H54 (cell line): ENCODE measurements around the gene C2orf72.
"Not testable (repeated sequence)": the region's sequence is repeated elsewhere in the genome, so short reads cannot be mapped to it uniquely, and the experiment has no call there.

Experiments
- DNase-seq: peaks from one replicate; pipeline ENCODE4 v3.0.0; 2011; ENCODE audit warnings: low spot score, mixed read lengths; ENCODE audit not compliant: insufficient read length
- FAIRE-seq: peaks from 3 replicates; lab custom pipeline; 2011; peaks lifted over from hg19 to GRCh38; lab: Jason Lieb, UNC
- POLR2A ChIP-seq: IDR thresholded peaks from 2 replicates; pipeline ENCODE4 v1.6.1; 2011; ENCODE audit warnings: low read depth, mild to moderate bottlenecking, low read length

The C2orf72 gene

GRCh38 chr2:231007286-231008098 lies 29.8 kb upstream of the C2orf72 start:
- TF ChIP-seq POLR2A, result no peak
- DNase-seq, result no peak
- no peak for FAIRE-seq

- TF ChIP-seq POLR2A, result no peak
- FAIRE-seq (no peak), DNase-seq (no peak)
Observed at GRCh38 chr2:231008131-231008530, 29.2 kb upstream of the C2orf72 start.

- no peak for FAIRE-seq
- no peak for TF ChIP-seq POLR2A
- DNase-seq, result no peak
Observed at GRCh38 chr2:231009236-231009919, 27.9 kb upstream of the C2orf72 start.

- DNase-seq (no peak), FAIRE-seq (no peak)
- no peak for TF ChIP-seq POLR2A
Observed at GRCh38 chr2:231010201-231010730, 27.1 kb upstream of the C2orf72 start.

GRCh38 chr2:231011526-231011925 lies 25.8 kb upstream of the C2orf72 start:
- TF ChIP-seq POLR2A, result no peak

GRCh38 chr2:231012463-231012862 lies 24.9 kb upstream of the C2orf72 start:
- no peak for TF ChIP-seq POLR2A
- FAIRE-seq, result no peak
- no peak for DNase-seq

More at GRCh38 chr2:231011526-231011925, 25.8 kb upstream of the C2orf72 start:
- FAIRE-seq (no peak), DNase-seq (no peak)

- TF ChIP-seq POLR2A, result no peak
- DNase-seq (no peak), FAIRE-seq (no peak)
Observed at GRCh38 chr2:231013820-231014219, 23.5 kb upstream of the C2orf72 start.

GRCh38 chr2:231015478-231015877 lies 21.8 kb upstream of the C2orf72 start:
- no peak for TF ChIP-seq POLR2A
- FAIRE-seq, result no peak
- DNase-seq, result no peak

- FAIRE-seq (no peak), DNase-seq (no peak)
- TF ChIP-seq POLR2A, result no peak
Observed at GRCh38 chr2:231015926-231016325, 21.4 kb upstream of the C2orf72 start.

GRCh38 chr2:231016566-231017230 lies 20.6 kb upstream of the C2orf72 start:
- DNase-seq, result no peak
- TF ChIP-seq POLR2A, result no peak
- FAIRE-seq, result no peak

GRCh38 chr2:231017231-231017598 lies 20.1 kb upstream of the C2orf72 start:
- DNase-seq, result peak; percentile 42

GRCh38 chr2:231018184-231018583 lies 19.1 kb upstream of the C2orf72 start:
- DNase-seq, result no peak
- no peak for TF ChIP-seq POLR2A
- FAIRE-seq, result no peak

More at GRCh38 chr2:231017231-231017598, 20.1 kb upstream of the C2orf72 start:
- FAIRE-seq, result no peak
- no peak for TF ChIP-seq POLR2A

- FAIRE-seq, result not testable (repeated sequence)
Observed at GRCh38 chr2:231025059-231025458, 12.3 kb upstream of the C2orf72 start.

GRCh38 chr2:231028889-231029288 lies 8.4 kb upstream of the C2orf72 start:
- no peak for DNase-seq
- FAIRE-seq, result no peak
- TF ChIP-seq POLR2A, result no peak

More at GRCh38 chr2:231025059-231025458, 12.3 kb upstream of the C2orf72 start:
- DNase-seq, result not testable (repeated sequence)

- DNase-seq (no peak), FAIRE-seq (no peak)
- no peak for TF ChIP-seq POLR2A
Observed at GRCh38 chr2:231029563-231029962, 7.8 kb upstream of the C2orf72 start.
